GM12875 (cell line): Measurements from ENCODE around the gene HOXB2.

Source experiments
- H3K4me3 ChIP-seq: one replicate; pipeline ENCODE4 v1.5.1; 2011; ENCODE audit warnings: low read depth, low read length, control low read depth
- CTCF ChIP-seq: IDR thresholded peaks from 2 replicates; pipeline ENCODE4 v1.5.1; 2011; ENCODE audit warnings: low read depth, mild to moderate bottlenecking, control low read depth, inconsistent platforms, low read length, moderate library complexity, borderline replicate concordance; ENCODE audit not compliant: insufficient read depth

Gene HOXB2

GRCh38 chr17:48551214-48551555 lies 6.3 kb upstream of the HOXB2 start:
- no peak overlapping the region for H3K4me3 ChIP-seq
- no peak for TF ChIP-seq CTCF

- H3K4me3 ChIP-seq = no peak overlapping the region
- TF ChIP-seq CTCF = no peak
These were observed 5.7 kb upstream of the HOXB2 start for GRCh38 chr17:48550502-48551213.

GRCh38 chr17:48549914-48550501 lies 5.1 kb upstream of the HOXB2 start:
- no peak overlapping the region for H3K4me3 ChIP-seq
- TF ChIP-seq CTCF = no peak

- H3K4me3 ChIP-seq = no peak overlapping the region
- no peak for TF ChIP-seq CTCF
These were observed 4.3 kb upstream of the HOXB2 start for GRCh38 chr17:48549281-48549630.

GRCh38 chr17:48548523-48549280 lies 3.8 kb upstream of the HOXB2 start:
- H3K4me3 ChIP-seq = no peak overlapping the region
- no peak for TF ChIP-seq CTCF

- H3K4me3 ChIP-seq = no peak overlapping the region
- TF ChIP-seq CTCF = no peak
These were observed 3.1 kb upstream of the HOXB2 start for GRCh38 chr17:48547808-48548522.
